GM18507 (cell line): Measurements from ENCODE around the gene FLAD1.

ENCODE experiments used
- DNase-seq: peaks from one replicate; pipeline ENCODE4 v3.0.0; 2011; ENCODE audit warnings: low read depth; ENCODE audit not compliant: insufficient read length; ENCODE audit errors: extremely low spot score
- FAIRE-seq: peaks from 2 replicates; lab custom pipeline; 2011; peaks lifted over from hg19 to GRCh38; lab: Jason Lieb, UNC

FLAD1 gene

GRCh38 chr1:155029513-155030242 lies 46.5 kb downstream of the FLAD1 start:
- no peak for FAIRE-seq
- no peak for DNase-seq

DNA sequence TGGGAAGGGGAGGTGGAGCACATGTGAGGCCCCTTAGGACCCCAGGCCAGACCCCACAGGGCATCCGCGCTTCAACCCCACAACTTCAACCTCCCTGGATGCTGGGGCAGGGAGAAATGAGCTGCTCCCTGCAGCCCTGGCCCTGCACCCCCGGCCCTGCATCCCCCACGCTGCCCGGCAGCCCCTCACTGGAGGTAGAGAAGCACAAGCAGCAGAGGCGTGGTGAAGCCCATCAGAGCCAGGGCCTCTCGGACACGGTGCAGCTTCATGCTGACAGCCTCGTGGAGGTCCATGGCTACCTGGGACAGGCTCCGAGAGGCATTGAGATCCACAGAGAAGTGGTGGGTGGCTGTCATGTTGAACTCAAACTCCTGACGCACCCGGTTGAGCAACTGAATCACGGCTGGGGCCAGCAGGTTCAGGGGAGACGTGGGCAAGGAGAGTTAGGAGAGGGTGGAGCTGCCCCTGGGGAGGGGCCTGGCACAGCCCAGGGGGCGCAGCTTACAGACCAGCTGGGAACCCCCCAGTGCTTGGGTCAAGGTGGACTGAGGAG lies 47.2 kb downstream of the FLAD1 start:
- DNase-seq (no peak), FAIRE-seq (no peak)

DNA sequence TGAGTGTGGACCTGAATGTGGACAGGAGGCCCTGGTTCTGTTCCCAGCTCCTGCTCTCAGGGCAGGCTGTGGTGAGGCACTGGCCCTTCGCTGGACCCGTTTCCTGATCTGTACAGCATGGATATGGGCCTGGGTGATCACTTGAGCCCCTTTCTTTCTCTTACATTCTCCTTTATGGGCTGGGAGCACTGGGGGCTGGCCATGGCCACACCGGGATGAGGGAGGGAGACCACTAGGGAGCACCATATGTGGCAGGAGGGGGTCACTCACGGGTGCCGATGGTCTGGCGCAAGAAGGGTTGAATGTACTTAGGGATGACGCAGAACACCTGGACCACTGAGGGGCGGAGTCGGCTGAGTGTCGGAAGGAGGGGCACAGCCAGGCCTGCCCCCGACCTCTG lies 47.8 kb downstream of the FLAD1 start:
- FAIRE-seq: no peak
- no peak for DNase-seq

DNA sequence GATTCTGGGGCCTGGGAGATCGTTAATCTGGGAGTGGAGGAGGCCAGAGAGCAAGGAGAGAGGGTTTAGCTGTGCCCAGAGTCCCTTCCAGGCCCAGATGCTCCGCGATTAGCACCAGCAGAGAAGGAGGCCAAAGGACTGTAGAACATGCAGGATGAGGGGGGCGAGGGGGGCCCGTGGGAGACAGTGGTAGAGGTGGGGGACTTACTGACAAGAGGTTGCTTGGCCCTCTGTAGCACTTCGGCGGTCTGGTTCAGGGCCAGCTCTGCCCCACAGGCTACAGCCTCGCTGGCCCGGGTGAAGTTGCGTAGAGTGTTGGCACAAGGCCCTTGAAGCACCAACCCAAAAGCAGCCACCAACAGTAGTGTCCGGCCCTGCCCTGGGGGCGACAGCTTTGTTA lies 49.7 kb downstream of the FLAD1 start:
- no peak for FAIRE-seq
- no peak for DNase-seq

GRCh38 chr1:155033524-155033923 lies 50.4 kb downstream of the FLAD1 start, which contains the start of the genes DCST1 and DCST2:
DCST1 (plus strand) TSS chr1:155033824; CDS start chr1:155034037, 213 bp downstream.
DCST2 (minus strand) TSS chr1:155033781; CDS start chr1:155033701, 80 bp downstream.
- DNase-seq (no peak), FAIRE-seq (no peak)

- no peak for DNase-seq
Measured at GRCh38 chr1:155034318-155035208, 51.4 kb downstream of the FLAD1 start.

DNA sequence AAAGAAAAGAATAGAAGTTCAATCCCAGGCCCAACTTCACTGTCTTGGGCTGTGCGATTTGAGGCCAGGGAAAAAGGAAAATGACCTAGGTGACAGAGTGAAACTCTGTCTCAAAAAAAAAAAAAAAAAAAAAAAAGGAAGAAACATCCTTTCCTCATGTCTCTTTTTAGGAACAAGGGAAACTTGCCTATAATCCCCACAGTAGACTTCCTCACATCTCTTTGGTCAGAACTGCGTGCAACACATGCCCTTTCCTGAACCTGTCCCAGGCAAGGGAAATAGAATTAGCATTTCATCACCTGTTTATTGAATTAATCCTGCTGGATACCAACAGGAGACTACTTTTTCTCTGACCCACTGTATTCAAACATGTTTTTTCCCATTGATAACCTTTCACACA lies 52.8 kb downstream of the FLAD1 start:
- no peak for FAIRE-seq
- DNase-seq: no peak

More at GRCh38 chr1:155034318-155035208, 51.4 kb downstream of the FLAD1 start:
- no peak for FAIRE-seq

- DNase-seq (no peak), FAIRE-seq (no peak)
Measured at GRCh38 chr1:155037043-155037442, 53.9 kb downstream of the FLAD1 start.

DNA sequence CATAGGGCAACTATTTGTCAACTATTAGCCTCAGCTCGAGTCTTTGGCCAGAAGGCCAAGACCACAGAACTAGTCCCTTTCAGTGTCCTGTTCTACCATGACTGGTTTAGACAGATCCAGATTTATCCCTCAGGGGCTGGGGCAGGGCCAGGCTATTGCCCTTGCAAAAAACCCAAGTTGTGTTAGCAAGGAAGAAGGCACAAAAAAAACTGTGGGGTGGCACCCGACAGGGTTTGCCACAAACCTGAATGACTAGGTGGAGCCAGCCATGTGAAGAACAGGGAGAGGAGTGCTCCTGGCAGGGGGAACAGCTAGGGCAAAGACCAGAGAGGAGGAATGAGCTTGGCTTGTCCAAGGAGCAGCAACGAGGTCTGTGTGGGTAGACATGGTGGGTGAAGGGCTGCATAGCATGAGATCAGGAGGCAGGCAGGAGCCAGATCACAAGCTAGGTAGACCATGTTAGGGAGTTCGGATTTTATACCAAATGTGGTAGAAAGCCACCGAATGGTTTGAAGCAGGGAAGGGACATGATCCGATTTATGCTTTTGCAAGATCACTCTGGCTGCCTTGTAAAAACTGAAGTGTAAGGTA lies 54.8 kb downstream of the FLAD1 start:
- DNase-seq: no peak
- no peak for FAIRE-seq

DNA sequence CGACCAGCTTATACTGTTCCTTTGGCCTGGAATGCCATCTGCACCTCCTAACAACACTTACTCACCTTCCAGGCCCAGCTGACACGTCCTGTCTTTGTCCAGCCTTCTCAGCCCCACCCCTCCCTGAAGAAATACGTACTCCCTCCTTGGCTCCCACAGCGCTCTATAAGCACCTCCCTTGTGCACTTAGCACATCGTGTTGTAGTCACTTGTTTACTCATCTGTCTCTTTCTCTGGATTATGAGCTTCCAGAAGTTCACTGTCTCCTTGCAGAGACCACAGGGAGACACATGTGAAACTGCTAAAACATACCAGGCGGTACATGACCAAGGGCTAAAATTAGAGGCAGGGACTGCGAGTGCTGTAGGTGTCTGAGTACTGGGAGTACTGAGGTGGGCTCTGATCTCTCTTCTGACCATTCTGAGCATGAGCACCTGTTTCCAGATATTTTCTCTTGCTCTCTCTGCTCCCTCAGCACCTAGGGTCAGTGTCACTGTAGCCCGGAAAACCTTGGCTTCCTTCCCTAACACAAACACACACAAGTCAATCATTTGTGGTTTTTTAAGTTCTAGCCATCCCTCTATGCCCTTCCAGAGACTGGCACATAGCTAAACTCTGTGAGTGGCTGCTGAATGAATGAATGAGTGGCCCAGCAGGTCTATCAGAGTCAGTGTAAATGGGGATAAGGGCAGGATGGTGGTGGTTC lies 55.6 kb downstream of the FLAD1 start:
- FAIRE-seq (no peak), DNase-seq (no peak)

- DNase-seq (no peak), FAIRE-seq (no peak)
Measured at GRCh38 chr1:155039308-155039669, 56.1 kb downstream of the FLAD1 start.

GRCh38 chr1:155040358-155041093 lies 57.4 kb downstream of the FLAD1 start:
- FAIRE-seq: no peak
- no peak for DNase-seq
